Measurements from ENCODE around the gene ZAR1. TPM values are rescaled to one million over a fixed set of nuclear protein-coding genes. Genes with fewer than 3 reads are reported as not detected.

The ZAR1 gene
- polyA plus RNA-seq, 1 donor (not counting 4 experiments of a cell fraction or from before 2014, with no cell fraction given), result not detected

DNA sequence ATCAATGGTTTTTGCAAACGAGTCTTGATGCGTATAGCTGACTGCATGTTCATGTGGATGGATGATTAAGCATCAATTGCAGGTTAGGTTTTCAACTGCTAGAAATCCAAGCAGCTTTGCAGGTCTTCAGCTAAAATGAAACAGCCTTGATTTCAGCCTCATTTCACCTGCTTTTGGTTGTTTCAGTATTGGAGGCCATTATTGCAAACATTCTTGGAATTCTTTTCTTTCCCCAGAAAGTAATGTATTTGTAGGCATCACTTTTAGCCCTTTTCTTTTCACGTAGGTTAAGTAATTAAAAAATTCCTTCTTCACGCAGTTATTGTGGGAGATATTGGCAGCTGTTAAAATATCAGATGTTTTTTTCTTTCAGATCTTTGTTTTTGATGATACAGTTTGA is 8.8 kb downstream of the ZAR1 start:
- no peak overlapping the region for H3K27ac ChIP-seq (ENCODE audit: control insufficient read depth, insufficient read depth, low read length)
- FAIRE-seq, result no peak
- H3K4me1 ChIP-seq (ENCODE audit: control insufficient read depth, extremely low read depth, insufficient read depth, low read length), result no peaks in the 10 kb centered on the region
- H3K9me3 ChIP-seq (ENCODE audit: control insufficient read depth, low read depth, low read length), result no peaks in the 10 kb centered on the region
- H3K36me3 ChIP-seq (ENCODE audit: control insufficient read depth in 2 of 2, extremely low read depth in 1 of 2, insufficient read depth in 2 of 2, low read length in 2 of 2), result peaks cover 5 to 13% of the 10 kb centered on the region in 2 experiments
- no peak overlapping the region for H3K9ac ChIP-seq (ENCODE audit: control insufficient read depth, extremely low read depth, insufficient read depth, low read length)
- dilution Hi-C loops (cut with MboI; ENCODE audit: extremely low pct_ligation_motif_present, low sequenced_read_pairs), result no loop called here
- no peak overlapping the region for H2AFZ ChIP-seq (ENCODE audit: control insufficient read depth, low read length)
- H3K79me2 ChIP-seq (ENCODE audit: control insufficient read depth, insufficient read depth, low read length), result no peaks in the 10 kb centered on the region
- H4K20me1 ChIP-seq (ENCODE audit: control insufficient read depth, extremely low read depth, insufficient read depth, low read length), result no peaks in the 10 kb centered on the region
- no peak overlapping the region for H3K4me2 ChIP-seq (ENCODE audit: control insufficient read depth, extremely low read depth, insufficient read depth, low read depth, low read length)
- TF ChIP-seq, protein P1, sequence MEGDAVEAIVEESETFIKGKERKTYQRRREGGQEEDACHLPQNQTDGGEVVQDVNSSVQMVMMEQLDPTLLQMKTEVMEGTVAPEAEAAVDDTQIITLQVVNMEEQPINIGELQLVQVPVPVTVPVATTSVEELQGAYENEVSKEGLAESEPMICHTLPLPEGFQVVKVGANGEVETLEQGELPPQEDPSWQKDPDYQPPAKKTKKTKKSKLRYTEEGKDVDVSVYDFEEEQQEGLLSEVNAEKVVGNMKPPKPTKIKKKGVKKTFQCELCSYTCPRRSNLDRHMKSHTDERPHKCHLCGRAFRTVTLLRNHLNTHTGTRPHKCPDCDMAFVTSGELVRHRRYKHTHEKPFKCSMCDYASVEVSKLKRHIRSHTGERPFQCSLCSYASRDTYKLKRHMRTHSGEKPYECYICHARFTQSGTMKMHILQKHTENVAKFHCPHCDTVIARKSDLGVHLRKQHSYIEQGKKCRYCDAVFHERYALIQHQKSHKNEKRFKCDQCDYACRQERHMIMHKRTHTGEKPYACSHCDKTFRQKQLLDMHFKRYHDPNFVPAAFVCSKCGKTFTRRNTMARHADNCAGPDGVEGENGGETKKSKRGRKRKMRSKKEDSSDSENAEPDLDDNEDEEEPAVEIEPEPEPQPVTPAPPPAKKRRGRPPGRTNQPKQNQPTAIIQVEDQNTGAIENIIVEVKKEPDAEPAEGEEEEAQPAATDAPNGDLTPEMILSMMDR (optimal IDR thresholded peaks at IDR 0.05 in 1 of 3, IDR thresholded peaks at IDR 0.05 in 1 of 3, conservative IDR thresholded peaks at IDR 0.05 in 1 of 3; ENCODE audit: extremely low read depth in 1 of 3, insufficient read depth in 2 of 3, low read length in 3 of 3), result no peak
- no peak for TF ChIP-seq EZH2 (IDR thresholded peaks at IDR 0.05; ENCODE audit: low read length)
- no peak overlapping the region for H3K4me3 ChIP-seq (ENCODE audit: control insufficient read depth in 2 of 3, extremely low read depth in 1 of 3, insufficient read depth in 2 of 3, low read depth in 1 of 3, low read length in 3 of 3)
- DNase-seq (ENCODE audit: low read depth, low spot score), result no peak
- H3K9me1 ChIP-seq (ENCODE audit: control insufficient read depth, extremely low read depth, insufficient read depth, low read length), result no peaks in the 10 kb centered on the region
- H3K27me3 ChIP-seq (ENCODE audit: control insufficient read depth, extremely low read depth, insufficient read depth, low read length), result no peaks in the 10 kb centered on the region

DNA sequence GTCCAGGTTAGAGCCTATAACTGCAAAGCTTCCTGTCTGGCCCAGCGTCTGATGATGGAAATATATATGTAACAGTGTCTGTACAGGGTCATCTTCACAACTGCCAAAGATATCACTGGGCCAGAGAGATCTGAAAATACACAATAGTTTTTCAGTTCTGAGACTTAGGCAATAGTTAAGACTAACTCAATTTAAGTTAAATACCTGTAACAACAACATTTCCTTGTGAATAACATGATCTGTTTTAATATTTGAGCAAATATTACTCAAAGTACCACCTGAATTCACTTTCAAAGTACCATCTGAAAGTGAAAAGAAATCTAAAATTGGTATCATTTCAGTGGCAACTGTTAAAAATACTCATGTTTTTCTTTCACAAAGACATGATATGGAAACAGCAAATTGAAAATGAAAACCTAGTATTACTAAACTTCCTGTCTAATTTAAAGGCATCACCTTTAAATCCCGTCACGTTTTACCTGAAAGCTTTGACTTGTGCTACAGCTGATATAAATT is 9.6 kb downstream of the ZAR1 start:
- no peak overlapping the region for H3K4me2 ChIP-seq (ENCODE audit: control insufficient read depth, extremely low read depth, insufficient read depth, low read depth, low read length)
- H3K27me3 ChIP-seq (ENCODE audit: control insufficient read depth, extremely low read depth, insufficient read depth, low read length), result no peaks in the 10 kb centered on the region
- H3K27ac ChIP-seq (ENCODE audit: control insufficient read depth, insufficient read depth, low read length), result no peak overlapping the region
- no peak overlapping the region for H3K4me3 ChIP-seq (ENCODE audit: control insufficient read depth in 2 of 3, extremely low read depth in 1 of 3, insufficient read depth in 2 of 3, low read depth in 1 of 3, low read length in 3 of 3)
- no peaks in the 10 kb centered on the region for H3K9me1 ChIP-seq (ENCODE audit: control insufficient read depth, extremely low read depth, insufficient read depth, low read length)
- DNase-seq (ENCODE audit: low read depth, low spot score), result no peak
- no peaks in the 10 kb centered on the region for H3K9me3 ChIP-seq (ENCODE audit: control insufficient read depth, low read depth, low read length)
- no peaks in the 10 kb centered on the region for H4K20me1 ChIP-seq (ENCODE audit: control insufficient read depth, extremely low read depth, insufficient read depth, low read length)
- H2AFZ ChIP-seq (ENCODE audit: control insufficient read depth, low read length), result no peak overlapping the region
- no peak for TF ChIP-seq EZH2 (IDR thresholded peaks at IDR 0.05; ENCODE audit: low read length)
- no peak overlapping the region for H3K9ac ChIP-seq (ENCODE audit: control insufficient read depth, extremely low read depth, insufficient read depth, low read length)
- H3K4me1 ChIP-seq (ENCODE audit: control insufficient read depth, extremely low read depth, insufficient read depth, low read length), result no peaks in the 10 kb centered on the region
- no peaks in the 10 kb centered on the region for H3K79me2 ChIP-seq (ENCODE audit: control insufficient read depth, insufficient read depth, low read length)
- dilution Hi-C loops (cut with MboI; ENCODE audit: extremely low pct_ligation_motif_present, low sequenced_read_pairs), result no loop called here
- FAIRE-seq, result no peak
- peaks cover 5 to 13% of the 10 kb centered on the region in 2 experiments for H3K36me3 ChIP-seq (ENCODE audit: control insufficient read depth in 2 of 2, extremely low read depth in 1 of 2, insufficient read depth in 2 of 2, low read length in 2 of 2)
